Stomach (tissue), 19 donors: Measurements from ENCODE around the gene PCDH17. TPM values are rescaled to one million over a fixed set of nuclear protein-coding genes. Genes with fewer than 3 reads are reported as not detected.

ENCODE experiments used
- DNase-seq, 2 donors: peaks; one replicate each; pipeline versions ENCODE4 v3.0.0 to v3.0.0-alpha.2; 2013 to 2019
- H3K27ac ChIP-seq, 5 donors: fragments of 200-600 bp in 4 of 5; sonication (generic) in 4 of 5; one replicate each; pipeline ENCODE4 v1.5.1; 2013 to 2019; ENCODE audit warnings: mild to moderate bottlenecking in 1 of 5, moderate library complexity in 1 of 5
- H3K27me3 ChIP-seq, 3 donors: fragments of 200-600 bp; sonication (generic); one replicate each; pipeline ENCODE4 v1.5.1; 2017 to 2019; ENCODE audit warnings: mixed run types in 1 of 3
- H3K36me3 ChIP-seq, 4 donors: fragments of 200-600 bp; sonication (generic); 1 replicate in 3 of 4; 2 replicates in 1 of 4; pipeline ENCODE4 v1.5.1; 2016 to 2019
- H3K4me1 ChIP-seq, 4 donors: fragments of 200-600 bp; sonication (generic); one replicate each; pipeline ENCODE4 v1.5.1; 2016 to 2019
- H3K4me3 ChIP-seq, 4 donors: fragments of 200-600 bp; sonication (generic) in 3 of 4; one replicate each; pipeline ENCODE4 v1.5.1; 2016 to 2019; ENCODE audit warnings: mild to moderate bottlenecking in 1 of 4
- H3K9me3 ChIP-seq, 4 donors: fragments of 200-600 bp; sonication (generic); one replicate each; pipeline ENCODE4 v1.5.1; 2016 to 2019
- CTCF ChIP-seq, 7 experiments: fragments of 450-650 bp in 4 of 7; fragments of 200-600 bp in 3 of 7; sonication (generic) in 3 of 7; IDR thresholded peaks; one replicate each; pipeline ENCODE4 v1.5.1; 2016 to 2019; ENCODE audit warnings: antibody characterized with exemption in 7 of 7, control low read depth in 2 of 7, mild to moderate bottlenecking in 1 of 7
- EP300 ChIP-seq: sonication (generic); formaldehyde crosslinking; IDR thresholded peaks from one replicate; pipeline ENCODE4 v1.6.1; 2017; ENCODE audit warnings: antibody characterized with exemption
- POLR2A ChIP-seq, 4 donors: fragments of 450-650 bp; IDR thresholded peaks; one replicate each; pipeline ENCODE4 v1.6.1; 2016; ENCODE audit warnings: antibody characterized with exemption in 4 of 4, control low read depth in 2 of 4, mild to moderate bottlenecking in 1 of 4, moderate library complexity in 1 of 4
- POLR2AphosphoS5 ChIP-seq, 3 donors: sonication (generic); formaldehyde crosslinking; IDR thresholded peaks; one replicate each; pipeline ENCODE4 v1.6.1; 2016; ENCODE audit warnings: antibody characterized with exemption in 3 of 3
- WGBS, 5 donors: extraction: QIAGEN DNeasy Blood & Tissue Kit in 3 of 5; methylation state at CpG; one replicate each; pipeline versions ENCODE4 v1.1.5 to v1.1.7; 2013 to 2018; 5-methylcytosine and 5-hydroxymethylcytosine counted together
- intact Hi-C: fragments of 100-400 bp; cut with DNase I; formaldehyde crosslinking; loops from one replicate; pipeline ENCODE4 v1.15.1; 2023; ENCODE audit warnings: low total_unique reads
- long read RNA-seq, 10 donors: transcript quantifications; one replicate each; lab custom pipeline, GENCODE V29; 2026
- polyA plus RNA-seq, 3 donors: library from polyadenylated mRNA; stranded (reverse); fragments of 200-250 nt; gene quantifications; one replicate each; pipeline ENCODE4 v1.2.3, GENCODE V29; 2013
- total RNA-seq, 5 donors: library from RNA; depleted of rRNA; stranded (reverse); fragments of >200 nt; gene quantifications; one replicate each; pipeline versions ENCODE4 v1.1.0 to v1.2.3, GENCODE V29; 2014 to 2016
- donor health status: healthy with polysubstance abuse.
- donor health status: Bipolar disorder and iron deficiency.
- donor health status: healthy.

The PCDH17 gene
- total RNA-seq = 10 to 100 TPM in 1 of 5 donors, 1 to 10 TPM in 3, under 1 TPM in 1; 0.89 to 14.0 (median 7.1) TPM
- under 1 TPM; 0.35 to 0.76 (median 0.62) TPM for polyA plus RNA-seq
- long read RNA-seq, donor 1 = 0 reads
- long read RNA-seq, donor 2, full-length matches to known transcripts = 1 of 1 reads
- long read RNA-seq, donor 2, partial matches to known transcripts = 0 of 1 reads
- long read RNA-seq, donor 2, other reads (novel, unspliced or antisense) = 0 of 1 reads
- long read RNA-seq, donor 3, full-length matches to known transcripts = 2 of 2 reads
- long read RNA-seq, donor 3, partial matches to known transcripts = 0 of 2 reads
- long read RNA-seq, donor 3, other reads (novel, unspliced or antisense) = 0 of 2 reads
- long read RNA-seq, donor 4 = 0 reads
- long read RNA-seq, donor 5, full-length matches to known transcripts = 3 of 3 reads
- long read RNA-seq, donor 5, partial matches to known transcripts = 0 of 3 reads
- long read RNA-seq, donor 5, other reads (novel, unspliced or antisense) = 0 of 3 reads
- long read RNA-seq, donor 6 = 0 reads
- long read RNA-seq, donor 7, full-length matches to known transcripts = 6 of 6 reads
- long read RNA-seq, donor 7, partial matches to known transcripts = 0 of 6 reads
- long read RNA-seq, donor 7, other reads (novel, unspliced or antisense) = 0 of 6 reads
- long read RNA-seq, donor 8 = 0 reads
- long read RNA-seq, donor 9 = 0 reads
- long read RNA-seq, donor 10 = 0 reads

GRCh38 chr13:57631596-57632275 is at the start of gene PCDH17:
Gene PCDH17, plus strand, starts transcription at chr13:57631744. Its CDS starts 803 bp downstream, at chr13:57632547.
- H3K27ac ChIP-seq = peak within 1 kb of the TSS; percentile 41 to 79 (median 68)
- H3K4me1 ChIP-seq = peaks cover 7 to 62% (median 36%) of the 10 kb centered on the region in 4 donors
- peak within 1 kb of the TSS; percentile 44 to 58 (median 52) for H3K4me3 ChIP-seq
- TF ChIP-seq POLR2AphosphoS5 (IDR thresholded peaks at IDR 0.05) (no peak), EP300 (no peak), POLR2A (IDR thresholded peaks at IDR 0.05) (no peak)
- H3K27me3 ChIP-seq = peaks cover 4 to 90% (median 71%) of the 10 kb centered on the region in 3 donors
- H3K9me3 ChIP-seq = peaks cover 0 to 26% (median 10%) of the 10 kb centered on the region in 4 donors
- 1 to 4% (median 2%) methylated on average over 22 to 33 of the region's 33 CpGs for WGBS, 5 donors
- DNase-seq = peak; percentile 34 to 86
- no peaks in the 10 kb centered on the region for H3K36me3 ChIP-seq
- intact Hi-C loops = no loop called here

GRCh38 chr13:57582032-57582431 is 49.5 kb upstream of the PCDH17 start:
- H3K36me3 ChIP-seq = no peaks in the 10 kb centered on the region
- H3K27me3 ChIP-seq = peaks cover 0 to 7% (median 7%) of the 10 kb centered on the region in 3 donors
- intact Hi-C loops = no loop called here
- no peak for TF ChIP-seq POLR2AphosphoS5 (IDR thresholded peaks at IDR 0.05)
- TF ChIP-seq EP300 = no peak
- 65 to 77% (median 70%) methylated on average over 6 of the region's 6 CpGs for WGBS, 5 donors
- no peaks in the 10 kb centered on the region for H3K4me1 ChIP-seq
- peaks cover 0 to 10% (median 0%) of the 10 kb centered on the region in 4 donors for H3K9me3 ChIP-seq
- peak in 1 of 2 donors; percentile 9 for DNase-seq
- H3K27ac ChIP-seq = no peak overlapping the region
- no peak overlapping the region for H3K4me3 ChIP-seq

GRCh38 chr13:57583529-57583928 is 48.0 kb upstream of the PCDH17 start:
- 20 to 60% (median 22%) methylated on average over 1 of the region's 1 CpG for WGBS, 5 donors
- H3K4me3 ChIP-seq = no peak overlapping the region
- no peak for TF ChIP-seq POLR2AphosphoS5 (IDR thresholded peaks at IDR 0.05)
- no peak for TF ChIP-seq CTCF (IDR thresholded peaks at IDR 0.05)
- no peak for TF ChIP-seq POLR2A (IDR thresholded peaks at IDR 0.05)
- TF ChIP-seq EP300 = no peak
- peaks cover 0 to 10% (median 0%) of the 10 kb centered on the region in 4 donors for H3K9me3 ChIP-seq
- DNase-seq = no peak
- no peak overlapping the region for H3K27ac ChIP-seq
- no peaks in the 10 kb centered on the region for H3K4me1 ChIP-seq
- peaks cover 0 to 7% (median 7%) of the 10 kb centered on the region in 3 donors for H3K27me3 ChIP-seq
- H3K36me3 ChIP-seq = no peaks in the 10 kb centered on the region
- intact Hi-C loops = no loop called here

- intact Hi-C loops = no loop called here
- no peak for DNase-seq
- no peak overlapping the region for H3K27ac ChIP-seq
- H3K4me3 ChIP-seq = no peak overlapping the region
- no peaks in the 10 kb centered on the region for H3K9me3 ChIP-seq
- 81 to 98% (median 94%) methylated on average over 3 of the region's 3 CpGs for WGBS, 5 donors
- H3K27me3 ChIP-seq = no peaks in the 10 kb centered on the region
- H3K36me3 ChIP-seq = no peaks in the 10 kb centered on the region
- TF ChIP-seq CTCF (IDR thresholded peaks at IDR 0.05) (no peak), POLR2AphosphoS5 (IDR thresholded peaks at IDR 0.05) (no peak), POLR2A (IDR thresholded peaks at IDR 0.05) (no peak), EP300 (no peak)
- no peaks in the 10 kb centered on the region for H3K4me1 ChIP-seq
Observed at GRCh38 chr13:57588639-57589038, 42.9 kb upstream of the PCDH17 start.

- Histone ChIP-seq H3K27ac (no peak overlapping the region), H3K36me3 (no peaks in the 10 kb centered on the region), H3K4me3 (no peak overlapping the region), H3K4me1 (no peaks in the 10 kb centered on the region), H3K27me3 (no peaks in the 10 kb centered on the region), H3K9me3 (no peaks in the 10 kb centered on the region)
- DNase-seq = no peak
- WGBS, 5 donors = 75 to 90% (median 78%) methylated on average over 1 of the region's 1 CpG
- intact Hi-C loops = no loop called here
- no peak for TF ChIP-seq EP300
- TF ChIP-seq CTCF (IDR thresholded peaks at IDR 0.05) = no peak
- TF ChIP-seq POLR2A (IDR thresholded peaks at IDR 0.05) = no peak
- no peak for TF ChIP-seq POLR2AphosphoS5 (IDR thresholded peaks at IDR 0.05)
Observed at GRCh38 chr13:57595775-57596174, 35.8 kb upstream of the PCDH17 start.
